ENCODE data around the gene MAF.

Gene MAF

DNA sequence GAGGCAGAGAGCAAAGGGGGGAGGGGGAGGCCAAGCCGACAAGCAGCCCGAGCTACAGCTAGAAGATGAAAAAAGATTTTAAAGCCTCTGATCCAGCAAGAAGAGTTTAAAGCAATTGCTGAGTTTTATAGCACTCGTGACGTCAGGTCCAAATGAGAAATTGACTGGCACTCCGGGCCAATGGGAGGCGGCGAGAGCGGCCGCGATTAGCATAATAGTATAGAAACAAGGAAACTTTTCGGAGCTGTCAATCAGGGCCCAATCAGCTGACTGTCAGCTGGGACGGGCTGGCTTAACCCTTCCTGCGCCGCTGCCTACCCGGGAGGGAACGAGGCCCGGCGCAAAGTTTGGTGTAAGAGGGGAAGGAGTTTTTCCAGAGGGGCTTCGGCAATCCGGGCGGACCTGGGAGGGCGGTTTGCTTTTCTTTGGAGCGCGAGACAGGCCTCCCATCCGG lies at the start of gene MAF:
Gene MAF (minus strand): TSS at position 100 of the 454 bp plus-strand sequence. CDS start 835 bp downstream, outside the sequence.
- DNase-seq (ENCODE audit: extremely low read depth, low read depth) = no peak
- TF ChIP-seq, protein P1, sequence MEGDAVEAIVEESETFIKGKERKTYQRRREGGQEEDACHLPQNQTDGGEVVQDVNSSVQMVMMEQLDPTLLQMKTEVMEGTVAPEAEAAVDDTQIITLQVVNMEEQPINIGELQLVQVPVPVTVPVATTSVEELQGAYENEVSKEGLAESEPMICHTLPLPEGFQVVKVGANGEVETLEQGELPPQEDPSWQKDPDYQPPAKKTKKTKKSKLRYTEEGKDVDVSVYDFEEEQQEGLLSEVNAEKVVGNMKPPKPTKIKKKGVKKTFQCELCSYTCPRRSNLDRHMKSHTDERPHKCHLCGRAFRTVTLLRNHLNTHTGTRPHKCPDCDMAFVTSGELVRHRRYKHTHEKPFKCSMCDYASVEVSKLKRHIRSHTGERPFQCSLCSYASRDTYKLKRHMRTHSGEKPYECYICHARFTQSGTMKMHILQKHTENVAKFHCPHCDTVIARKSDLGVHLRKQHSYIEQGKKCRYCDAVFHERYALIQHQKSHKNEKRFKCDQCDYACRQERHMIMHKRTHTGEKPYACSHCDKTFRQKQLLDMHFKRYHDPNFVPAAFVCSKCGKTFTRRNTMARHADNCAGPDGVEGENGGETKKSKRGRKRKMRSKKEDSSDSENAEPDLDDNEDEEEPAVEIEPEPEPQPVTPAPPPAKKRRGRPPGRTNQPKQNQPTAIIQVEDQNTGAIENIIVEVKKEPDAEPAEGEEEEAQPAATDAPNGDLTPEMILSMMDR (IDR thresholded peaks at IDR 0.05; ENCODE audit: low read depth, low read length, missing control alignments) = no peak
- no peak within 1 kb of the TSS for H3K4me3 ChIP-seq (replicated peaks; ENCODE audit: low read depth, low read length)

DNA sequence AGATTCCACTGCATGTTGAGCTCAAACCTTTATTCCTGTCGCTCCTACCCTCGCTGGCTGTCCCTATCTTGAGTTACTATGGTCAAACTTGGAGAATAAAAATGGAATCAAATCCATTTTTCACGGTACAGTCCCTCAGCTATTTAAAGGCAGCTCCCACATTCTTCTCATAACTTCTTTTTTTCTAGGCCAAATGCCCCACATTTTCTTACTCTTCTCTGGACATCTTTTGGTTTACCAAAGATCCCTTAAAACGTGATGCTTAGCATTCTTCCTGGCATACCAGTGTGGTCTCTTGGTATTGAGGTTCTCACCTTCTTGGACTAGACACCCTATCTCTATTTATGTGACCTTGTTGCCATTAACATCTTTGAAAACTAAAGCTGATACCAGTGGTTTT lies 48.3 kb upstream of the MAF start:
- no peak overlapping the region for H3K4me3 ChIP-seq (replicated peaks; ENCODE audit: low read depth, low read length)
- TF ChIP-seq, protein P1 (IDR thresholded peaks at IDR 0.05; ENCODE audit: low read depth, low read length, missing control alignments) = no peak
- no peak for DNase-seq (ENCODE audit: extremely low read depth, low read depth)

DNA sequence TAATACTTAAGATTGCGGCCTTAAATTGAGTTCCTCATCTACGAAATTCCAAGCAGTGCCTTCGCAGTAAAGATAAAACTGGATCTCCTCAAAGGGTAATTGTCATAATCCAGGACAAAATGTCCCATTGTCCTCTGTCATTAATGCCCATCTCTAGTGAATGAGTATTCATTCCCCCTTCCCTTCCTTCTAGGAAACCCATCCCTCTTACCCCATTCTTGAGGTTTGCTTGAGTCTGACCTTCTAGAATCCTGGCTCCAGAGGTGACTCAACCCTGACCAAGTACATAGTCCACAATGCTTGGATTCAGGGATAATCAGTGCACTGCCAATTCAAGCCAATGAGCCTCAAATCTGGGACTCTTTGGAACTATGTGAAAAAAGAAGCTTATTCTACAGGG lies 47.0 kb upstream of the MAF start:
- TF ChIP-seq, protein P1 (IDR thresholded peaks at IDR 0.05; ENCODE audit: low read depth, low read length, missing control alignments) = no peak
- H3K4me3 ChIP-seq (replicated peaks; ENCODE audit: low read depth, low read length) = no peak overlapping the region
- no peak for DNase-seq (ENCODE audit: extremely low read depth, low read depth)

DNA sequence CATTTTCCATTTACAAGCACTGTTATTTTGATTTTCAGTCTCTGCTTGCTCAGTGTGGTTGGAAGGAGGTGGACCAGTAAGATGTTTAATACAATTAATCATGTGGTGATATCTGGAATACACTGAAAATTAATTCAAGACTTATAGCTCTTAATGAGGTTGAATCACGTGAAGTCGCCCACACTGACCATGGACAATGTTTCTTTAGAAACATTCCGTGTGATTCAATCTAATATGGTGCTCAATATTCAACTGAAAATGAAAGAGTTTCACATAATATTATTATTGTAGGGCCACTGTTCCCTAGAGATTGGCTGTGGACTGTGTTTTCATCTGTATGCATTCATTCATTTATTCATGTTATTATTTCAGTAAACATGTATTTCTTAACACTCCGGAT lies 45.2 kb upstream of the MAF start:
- DNase-seq (ENCODE audit: extremely low read depth, low read depth) = no peak
- no peak overlapping the region for H3K4me3 ChIP-seq (replicated peaks; ENCODE audit: low read depth, low read length)
- TF ChIP-seq, protein P1 (IDR thresholded peaks at IDR 0.05; ENCODE audit: low read depth, low read length, missing control alignments) = no peak

DNA sequence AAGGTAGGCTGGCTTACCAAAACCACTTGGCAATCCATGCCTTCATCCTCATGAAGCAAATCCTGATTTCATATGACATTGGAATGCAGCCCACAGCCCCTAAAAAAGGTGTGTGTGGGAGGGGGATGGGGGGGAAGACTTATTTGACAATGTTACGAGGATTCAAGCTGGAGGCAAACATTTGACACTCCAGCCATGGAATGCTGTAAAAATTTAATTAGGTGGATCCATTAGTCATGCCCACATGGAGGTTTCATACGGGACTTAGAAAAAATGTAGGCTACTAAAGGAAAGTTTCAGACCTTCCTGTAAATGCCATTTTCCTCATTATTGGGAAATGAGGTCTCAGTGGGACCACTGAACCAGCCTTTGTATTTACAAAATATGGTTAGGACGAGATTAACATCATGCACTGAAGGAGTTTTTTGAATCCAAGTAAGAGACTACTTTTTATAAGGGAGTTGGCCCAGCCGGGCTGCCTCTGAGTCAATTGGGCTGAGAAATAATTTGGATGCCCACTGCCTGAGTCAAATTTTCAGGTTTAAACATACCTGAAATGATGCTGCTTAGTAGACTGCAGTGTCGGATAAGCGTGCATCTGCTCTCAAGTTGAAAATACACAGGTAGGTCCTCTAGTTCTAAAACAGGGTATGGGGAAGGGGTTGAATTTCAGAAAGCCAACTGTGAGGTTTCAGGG lies 44.6 kb upstream of the MAF start:
- no peak overlapping the region for H3K4me3 ChIP-seq (replicated peaks; ENCODE audit: low read depth, low read length)
- TF ChIP-seq, protein P1 (IDR thresholded peaks at IDR 0.05; ENCODE audit: low read depth, low read length, missing control alignments) = no peak
- no peak for DNase-seq (ENCODE audit: extremely low read depth, low read depth)

DNA sequence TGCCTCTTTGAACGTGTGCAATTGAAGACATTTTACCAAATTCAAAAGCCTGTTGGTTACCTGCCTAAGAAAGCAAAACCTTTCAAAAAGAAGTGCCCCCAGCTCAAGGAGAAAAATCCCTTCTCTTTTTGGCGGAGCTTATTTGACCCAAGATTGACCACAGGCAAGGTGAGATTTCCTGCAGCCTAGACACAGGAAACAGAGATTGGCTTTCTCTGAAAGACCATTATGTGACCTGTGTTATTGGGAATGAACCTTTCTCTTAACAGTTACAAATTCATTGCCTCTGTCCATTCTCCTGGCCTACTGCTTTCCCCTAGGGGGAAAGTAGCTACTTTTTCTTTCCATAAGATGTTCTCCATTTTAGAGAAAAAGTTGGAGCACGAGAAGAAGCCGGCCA lies 42.1 kb upstream of the MAF start:
- no peak overlapping the region for H3K4me3 ChIP-seq (replicated peaks; ENCODE audit: low read depth, low read length)
- no peak for DNase-seq (ENCODE audit: extremely low read depth, low read depth)
- TF ChIP-seq, protein P1 (IDR thresholded peaks at IDR 0.05; ENCODE audit: low read depth, low read length, missing control alignments) = no peak
